Peyer's patch (tissue), 4 donors: ENCODE results near the gene PCNT.

Experiments used
- POLR2A ChIP-seq, 2 donors: fragments of 450-650 bp; IDR thresholded peaks; one replicate each; pipeline ENCODE4 v1.5.1; 2017; ENCODE audit warnings: antibody characterized with exemption in 2 of 2, mild to moderate bottlenecking in 2 of 2, moderate library complexity in 2 of 2
- TF ChIP-seq, protein P1 (sequence below), 6 experiments: fragments of 450-650 bp in 4 of 6; fragments of 200-600 bp in 2 of 6; sonication (generic) in 1 of 6; IDR thresholded peaks; one replicate each; pipeline ENCODE4 v1.5.1; 2017 to 2019; ENCODE audit warnings: antibody characterized with exemption in 6 of 6, mild to moderate bottlenecking in 3 of 6, moderate library complexity in 1 of 6

- TF ChIP-seq, protein P1, sequence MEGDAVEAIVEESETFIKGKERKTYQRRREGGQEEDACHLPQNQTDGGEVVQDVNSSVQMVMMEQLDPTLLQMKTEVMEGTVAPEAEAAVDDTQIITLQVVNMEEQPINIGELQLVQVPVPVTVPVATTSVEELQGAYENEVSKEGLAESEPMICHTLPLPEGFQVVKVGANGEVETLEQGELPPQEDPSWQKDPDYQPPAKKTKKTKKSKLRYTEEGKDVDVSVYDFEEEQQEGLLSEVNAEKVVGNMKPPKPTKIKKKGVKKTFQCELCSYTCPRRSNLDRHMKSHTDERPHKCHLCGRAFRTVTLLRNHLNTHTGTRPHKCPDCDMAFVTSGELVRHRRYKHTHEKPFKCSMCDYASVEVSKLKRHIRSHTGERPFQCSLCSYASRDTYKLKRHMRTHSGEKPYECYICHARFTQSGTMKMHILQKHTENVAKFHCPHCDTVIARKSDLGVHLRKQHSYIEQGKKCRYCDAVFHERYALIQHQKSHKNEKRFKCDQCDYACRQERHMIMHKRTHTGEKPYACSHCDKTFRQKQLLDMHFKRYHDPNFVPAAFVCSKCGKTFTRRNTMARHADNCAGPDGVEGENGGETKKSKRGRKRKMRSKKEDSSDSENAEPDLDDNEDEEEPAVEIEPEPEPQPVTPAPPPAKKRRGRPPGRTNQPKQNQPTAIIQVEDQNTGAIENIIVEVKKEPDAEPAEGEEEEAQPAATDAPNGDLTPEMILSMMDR (IDR thresholded peaks at IDR 0.05) = no peak
- TF ChIP-seq POLR2A (IDR thresholded peaks at IDR 0.05) = no peak
Measured at GRCh38 chr21:46297338-46298271, 26.4 kb upstream of the PCNT start.
